OCI-LY1 (cell line): ENCODE data around the gene DTX3.
"Not testable (repeated sequence)": the region's sequence is repeated elsewhere in the genome, so short reads cannot be mapped to it uniquely, and the experiment has no call there.

Source experiments
- CTCF ChIP-seq: fragments of 200-600 bp; sonication (generic), shearing (Covaris generic); IDR thresholded peaks from 2 replicates; pipeline ENCODE4 v1.5.1; 2017; ENCODE audit warnings: mild to moderate bottlenecking, antibody characterized with exemption, low read length, moderate library complexity, mixed read lengths
- EZH2 ChIP-seq: fragments of 200-600 bp; sonication (generic), shearing (Covaris generic); IDR thresholded peaks from 2 replicates; pipeline ENCODE4 v1.8.0; 2017; ENCODE audit warnings: borderline replicate concordance, mixed run types, mild to moderate bottlenecking, antibody characterized with exemption, low read length, moderate library complexity, mixed read lengths

GRCh38 chr12:57588951-57589610, 15.5 kb upstream of the DTX3 start:
- not testable (repeated sequence) for TF ChIP-seq CTCF, EZH2
